Peyer's patch (tissue), 4 donors: ENCODE measurements around the gene TAS2R42. TPM values are rescaled to one million over a fixed set of nuclear protein-coding genes. Genes with fewer than 3 reads are reported as not detected.
A peak's percentile ranks its signal among the peaks of the same experiment; 100 is the strongest.

Source experiments
- DNase-seq, 3 donors: peaks; one replicate each; pipeline ENCODE4 v3.0.0-alpha.2; 2017 to 2019
- H3K27ac ChIP-seq, 4 donors: fragments of 200-600 bp; sonication (generic); one replicate each; pipeline ENCODE4 v1.5.1; 2016 to 2019
- H3K27me3 ChIP-seq, 2 donors: fragments of 200-600 bp; sonication (generic); one replicate each; pipeline ENCODE4 v1.5.1; 2019
- H3K36me3 ChIP-seq, 3 donors: fragments of 200-600 bp; sonication (generic); one replicate each; pipeline ENCODE4 v1.5.1; 2016 to 2019
- H3K4me1 ChIP-seq, 4 donors: fragments of 200-600 bp; sonication (generic); one replicate each; pipeline ENCODE4 v1.5.1; 2016 to 2019
- H3K4me3 ChIP-seq, 4 donors: fragments of 200-600 bp; sonication (generic); 1 replicate in 3 of 4; 2 replicates in 1 of 4; pipeline ENCODE4 v1.5.1; 2016 to 2019; ENCODE audit warnings: mild to moderate bottlenecking in 1 of 4
- H3K9me3 ChIP-seq, 4 donors: fragments of 200-600 bp; sonication (generic); one replicate each; pipeline ENCODE4 v1.5.1; 2016 to 2019; ENCODE audit warnings: mild to moderate bottlenecking in 1 of 4
- POLR2A ChIP-seq, 2 donors: fragments of 450-650 bp; IDR thresholded peaks; one replicate each; pipeline ENCODE4 v1.5.1; 2017; ENCODE audit warnings: antibody characterized with exemption in 2 of 2, mild to moderate bottlenecking in 2 of 2, moderate library complexity in 2 of 2
- total RNA-seq, 4 donors: library from RNA; depleted of rRNA; stranded (reverse); fragments of >200 nt; gene quantifications; one replicate each; pipeline ENCODE4 v1.1.0, GENCODE V29; 2016
- TF ChIP-seq, protein P1 (sequence below), 6 experiments: fragments of 450-650 bp in 4 of 6; fragments of 200-600 bp in 2 of 6; sonication (generic) in 1 of 6; IDR thresholded peaks; one replicate each; pipeline ENCODE4 v1.5.1; 2017 to 2019; ENCODE audit warnings: antibody characterized with exemption in 6 of 6, mild to moderate bottlenecking in 3 of 6, moderate library complexity in 1 of 6

TAS2R42 gene, protein sequence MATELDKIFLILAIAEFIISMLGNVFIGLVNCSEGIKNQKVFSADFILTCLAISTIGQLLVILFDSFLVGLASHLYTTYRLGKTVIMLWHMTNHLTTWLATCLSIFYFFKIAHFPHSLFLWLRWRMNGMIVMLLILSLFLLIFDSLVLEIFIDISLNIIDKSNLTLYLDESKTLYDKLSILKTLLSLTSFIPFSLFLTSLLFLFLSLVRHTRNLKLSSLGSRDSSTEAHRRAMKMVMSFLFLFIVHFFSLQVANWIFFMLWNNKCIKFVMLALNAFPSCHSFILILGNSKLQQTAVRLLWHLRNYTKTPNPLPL
- total RNA-seq = not detected

DNA sequence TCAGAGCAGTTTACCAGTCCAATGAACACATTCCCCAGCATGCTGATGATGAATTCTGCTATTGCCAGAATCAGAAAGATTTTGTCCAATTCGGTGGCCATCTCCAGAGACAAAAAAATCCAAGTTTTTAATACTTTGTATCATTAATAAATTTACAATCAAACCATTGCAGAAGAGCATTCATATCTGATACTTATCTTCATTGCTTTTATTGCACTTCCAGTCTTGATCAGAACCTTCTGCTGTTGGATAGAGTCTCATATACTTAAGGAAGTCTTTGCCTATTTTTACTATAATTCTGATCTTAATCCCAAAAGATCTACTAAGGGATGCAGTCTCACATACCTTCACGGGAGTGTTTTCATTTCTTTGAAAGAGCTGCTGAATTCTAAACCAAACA, at the start of gene TAS2R42:
Gene TAS2R42, minus strand, starts transcription at position 101 of the 400 bp plus-strand sequence. Its CDS starts 0 bp downstream, at position 101.
- Histone ChIP-seq H3K4me1 (no peaks in the 10 kb centered on the region), H3K36me3 (no peaks in the 10 kb centered on the region), H3K27ac (no peak within 1 kb of the TSS), H3K27me3 (no peaks in the 10 kb centered on the region), H3K9me3 (no peaks in the 10 kb centered on the region), H3K4me3 (no peak within 1 kb of the TSS)
- TF ChIP-seq, protein P1, sequence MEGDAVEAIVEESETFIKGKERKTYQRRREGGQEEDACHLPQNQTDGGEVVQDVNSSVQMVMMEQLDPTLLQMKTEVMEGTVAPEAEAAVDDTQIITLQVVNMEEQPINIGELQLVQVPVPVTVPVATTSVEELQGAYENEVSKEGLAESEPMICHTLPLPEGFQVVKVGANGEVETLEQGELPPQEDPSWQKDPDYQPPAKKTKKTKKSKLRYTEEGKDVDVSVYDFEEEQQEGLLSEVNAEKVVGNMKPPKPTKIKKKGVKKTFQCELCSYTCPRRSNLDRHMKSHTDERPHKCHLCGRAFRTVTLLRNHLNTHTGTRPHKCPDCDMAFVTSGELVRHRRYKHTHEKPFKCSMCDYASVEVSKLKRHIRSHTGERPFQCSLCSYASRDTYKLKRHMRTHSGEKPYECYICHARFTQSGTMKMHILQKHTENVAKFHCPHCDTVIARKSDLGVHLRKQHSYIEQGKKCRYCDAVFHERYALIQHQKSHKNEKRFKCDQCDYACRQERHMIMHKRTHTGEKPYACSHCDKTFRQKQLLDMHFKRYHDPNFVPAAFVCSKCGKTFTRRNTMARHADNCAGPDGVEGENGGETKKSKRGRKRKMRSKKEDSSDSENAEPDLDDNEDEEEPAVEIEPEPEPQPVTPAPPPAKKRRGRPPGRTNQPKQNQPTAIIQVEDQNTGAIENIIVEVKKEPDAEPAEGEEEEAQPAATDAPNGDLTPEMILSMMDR (IDR thresholded peaks at IDR 0.05) = no peak
- TF ChIP-seq POLR2A (IDR thresholded peaks at IDR 0.05) = no peak
- DNase-seq = no peak

DNA sequence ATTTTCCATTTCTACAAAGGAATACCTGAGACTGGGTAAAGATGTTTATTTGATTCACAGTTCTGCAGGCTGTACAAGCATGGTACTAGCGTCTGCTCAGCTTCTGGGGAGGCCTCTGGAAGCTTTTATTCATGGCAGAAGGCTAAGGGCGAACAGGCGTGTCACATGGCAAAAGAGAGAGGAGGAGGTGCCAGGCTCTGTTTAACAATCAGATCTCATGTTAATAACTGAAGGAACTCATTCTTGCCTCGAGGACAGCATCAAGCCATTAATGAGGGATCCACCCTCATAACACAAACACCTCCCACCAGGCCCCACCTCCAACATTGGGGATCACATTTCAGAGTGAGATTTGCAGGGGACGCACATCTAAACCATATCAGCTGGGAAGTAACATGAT, 46.8 kb upstream of the TAS2R42 start:
- Histone ChIP-seq H3K27me3 (no peaks in the 10 kb centered on the region), H3K4me1 (no peaks in the 10 kb centered on the region), H3K27ac (no peak overlapping the region), H3K36me3 (no peaks in the 10 kb centered on the region), H3K4me3 (no peak overlapping the region), H3K9me3 (no peaks in the 10 kb centered on the region)
- no peak for DNase-seq
- no peak for TF ChIP-seq POLR2A (IDR thresholded peaks at IDR 0.05)
- TF ChIP-seq, protein P1 (IDR thresholded peaks at IDR 0.05) = no peak

DNA sequence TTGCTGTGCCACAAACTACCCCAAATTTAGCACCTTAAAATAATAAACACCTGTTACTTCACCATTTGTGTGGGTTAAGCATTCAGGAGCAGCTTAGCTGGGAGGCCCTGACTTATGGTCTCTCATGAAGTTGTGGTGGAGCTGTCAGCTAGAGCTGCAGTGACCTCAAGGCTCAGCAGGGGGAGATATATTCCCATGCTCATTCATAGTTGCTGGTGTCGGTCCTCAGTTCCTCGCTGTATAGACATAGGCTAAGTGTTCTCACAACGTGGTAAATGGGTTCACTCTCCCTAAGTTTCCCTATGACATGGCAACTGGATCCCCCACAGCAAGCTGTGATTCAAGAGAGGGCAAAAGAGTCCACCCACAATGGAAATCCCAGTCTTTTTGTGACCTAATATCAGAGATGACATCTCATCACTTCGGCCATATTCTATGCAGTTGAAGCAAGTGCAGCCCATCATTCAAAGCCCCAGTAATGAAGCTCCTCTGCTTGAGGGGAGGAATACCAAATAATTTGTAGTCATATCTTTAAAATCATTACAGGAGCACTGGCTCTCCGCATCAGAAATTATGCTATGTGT, 41.7 kb upstream of the TAS2R42 start:
- no peaks in the 10 kb centered on the region for H3K36me3 ChIP-seq
- H3K4me3 ChIP-seq = no peak overlapping the region
- no peaks in the 10 kb centered on the region for H3K4me1 ChIP-seq
- no peaks in the 10 kb centered on the region for H3K27me3 ChIP-seq
- TF ChIP-seq, protein P1 (IDR thresholded peaks at IDR 0.05) = peak in 3 of 6 experiments; percentile 30 to 41 (median 33)
- TF ChIP-seq POLR2A (IDR thresholded peaks at IDR 0.05) = no peak
- DNase-seq = no peak
- H3K27ac ChIP-seq = no peak overlapping the region
- no peaks in the 10 kb centered on the region for H3K9me3 ChIP-seq

DNA sequence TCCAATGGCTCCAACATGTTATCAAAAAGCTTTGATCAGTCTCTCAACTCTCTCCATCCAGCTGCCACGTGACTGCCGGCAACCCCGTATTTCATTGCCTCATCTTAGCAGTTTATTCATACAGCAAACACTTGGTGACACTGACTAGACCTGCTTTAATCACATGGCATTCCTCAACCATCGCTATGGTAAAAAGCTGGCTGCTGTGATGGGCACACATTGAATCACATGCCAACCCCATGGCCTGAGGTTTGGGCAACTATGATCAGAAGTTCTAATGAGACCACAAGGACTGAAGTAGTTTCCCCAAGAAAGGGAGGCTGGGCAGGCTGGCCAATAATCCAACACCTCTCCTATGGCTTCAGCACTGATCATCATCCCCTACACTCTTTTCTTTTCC, 40.6 kb upstream of the TAS2R42 start:
- Histone ChIP-seq H3K4me3 (no peak overlapping the region), H3K36me3 (no peaks in the 10 kb centered on the region), H3K4me1 (no peaks in the 10 kb centered on the region), H3K27ac (no peak overlapping the region), H3K9me3 (no peaks in the 10 kb centered on the region), H3K27me3 (no peaks in the 10 kb centered on the region)
- no peak for DNase-seq
- TF ChIP-seq POLR2A (IDR thresholded peaks at IDR 0.05) = no peak
- TF ChIP-seq, protein P1 (IDR thresholded peaks at IDR 0.05) = no peak

DNA sequence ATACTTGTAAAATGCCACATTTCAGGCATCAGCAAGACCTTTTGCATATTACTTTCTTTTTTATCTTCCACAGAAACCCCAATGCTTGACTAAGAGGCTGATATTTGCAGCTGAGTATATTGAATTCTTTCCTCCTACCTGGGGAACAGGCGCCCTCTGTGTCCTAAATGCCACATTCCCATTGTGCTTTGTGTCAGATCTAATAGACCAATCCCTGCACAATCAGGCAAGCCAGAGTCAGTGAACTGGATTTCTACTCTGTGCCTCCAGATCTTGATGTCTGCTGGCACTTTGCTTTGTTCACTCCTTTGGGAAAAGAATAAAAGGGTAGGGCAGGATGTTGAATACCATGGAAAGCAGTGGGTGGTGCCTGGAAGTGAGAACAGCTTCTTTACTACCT, 22.4 kb upstream of the TAS2R42 start:
- no peak for DNase-seq
- Histone ChIP-seq H3K4me1 (no peaks in the 10 kb centered on the region), H3K36me3 (no peaks in the 10 kb centered on the region), H3K4me3 (no peak overlapping the region), H3K27me3 (no peaks in the 10 kb centered on the region), H3K9me3 (no peaks in the 10 kb centered on the region), H3K27ac (no peak overlapping the region)
- TF ChIP-seq POLR2A (IDR thresholded peaks at IDR 0.05) = no peak
- TF ChIP-seq, protein P1 (IDR thresholded peaks at IDR 0.05) = no peak
